ENCODE measurements around the gene OR10A6. TPM values are rescaled to one million over a fixed set of nuclear protein-coding genes. Genes with fewer than 3 reads are reported as not detected.

Gene OR10A6
- total and polyA plus RNA-seq, 12 donors: not detected

- H3K27ac ChIP-seq: no peak overlapping the region
- no peak overlapping the region for H3K4me3 ChIP-seq
- H3K4me1 ChIP-seq: no peaks in the 10 kb centered on the region
- no peaks in the 10 kb centered on the region for H3K27me3 ChIP-seq
- DNase-seq (no peak), ATAC-seq (no peak)
- H3K36me3 ChIP-seq: no peaks in the 10 kb centered on the region
- intact Hi-C loops (cut with DNase I): no loop called here
- 75 to 76% methylated on average over 2 of the region's 2 CpGs for whole genome bisulfite sequencing, 2 donors
- TF ChIP-seq CTCF (IDR thresholded peaks at IDR 0.05): no peak
- H3K9me3 ChIP-seq: no peaks in the 10 kb centered on the region
Observed at GRCh38 chr11:7918141-7918540, 12.9 kb downstream of the OR10A6 start.

- no peaks in the 10 kb centered on the region for H3K36me3 ChIP-seq
- intact Hi-C loops (cut with DNase I): no loop called here
- no peak for TF ChIP-seq CTCF (IDR thresholded peaks at IDR 0.05)
- no peak overlapping the region for H3K4me3 ChIP-seq
- H3K9me3 ChIP-seq: no peaks in the 10 kb centered on the region
- no peak overlapping the region for H3K27ac ChIP-seq
- peaks cover 0 to 37% (median 13%) of the 10 kb centered on the region in 7 donors for H3K27me3 ChIP-seq
- DNase-seq (no peak), ATAC-seq (no peak)
- no peaks in the 10 kb centered on the region for H3K4me1 ChIP-seq
Observed at GRCh38 chr11:7911011-7911410, 20.1 kb downstream of the OR10A6 start.

GRCh38 chr11:7910286-7910788 is 20.7 kb downstream of the OR10A6 start:
- TF ChIP-seq CTCF (IDR thresholded peaks at IDR 0.05): no peak
- WGBS, 2 donors: 36 to 43% methylated on average over 2 of the region's 2 CpGs
- no peak overlapping the region for H3K4me3 ChIP-seq
- intact Hi-C loops (cut with DNase I): no loop called here
- ATAC-seq (no peak), DNase-seq (no peak)
- peaks cover 0 to 38% (median 13%) of the 10 kb centered on the region in 7 donors for H3K27me3 ChIP-seq
- no peaks in the 10 kb centered on the region for H3K9me3 ChIP-seq
- no peaks in the 10 kb centered on the region for H3K36me3 ChIP-seq
- no peak overlapping the region for H3K27ac ChIP-seq
- H3K4me1 ChIP-seq: no peaks in the 10 kb centered on the region

GRCh38 chr11:7909585-7910285 is 21.3 kb downstream of the OR10A6 start:
- Histone ChIP-seq H3K27me3 (peaks cover 0 to 38% (median 13%) of the 10 kb centered on the region in 7 donors), H3K9me3 (no peaks in the 10 kb centered on the region), H3K27ac (no peak overlapping the region), H3K36me3 (no peaks in the 10 kb centered on the region), H3K4me1 (no peaks in the 10 kb centered on the region), H3K4me3 (no peak overlapping the region)
- ATAC-seq: no peak
- TF ChIP-seq CTCF (IDR thresholded peaks at IDR 0.05): no peak
- 29 to 32% methylated on average over 2 of the region's 2 CpGs for WGBS, 2 donors
- intact Hi-C loops (cut with DNase I): no loop called here
- DNase-seq: no peak

Data from heart right ventricle (tissue), 16 donors.